LHCN-M2 (cell line): Measurements from ENCODE around the gene NUBPL. TPM values are rescaled to one million over a fixed set of nuclear protein-coding genes. Genes with fewer than 3 reads are reported as not detected.
"Not testable (repeated sequence)": the region's sequence is repeated elsewhere in the genome, so short reads cannot be mapped to it uniquely, and the experiment has no call there.

Experiments used
- DNase-seq: peaks from one replicate; pipeline ENCODE4 v3.0.0-alpha.2; 2012; ENCODE audit warnings: low read depth
- total RNA-seq: library from RNA; depleted of rRNA; stranded (reverse); fragments of >200 nt; gene quantifications from 2 replicates; pipeline ENCODE4 v1.2.3, GENCODE V29; 2014

NUBPL gene
- total RNA-seq, 1 experiment from 2014 or later = 12.0 TPM

GRCh38 chr14:31877255-31877798 lies 316.1 kb downstream of the NUBPL start:
- peak; percentile 53 for DNase-seq

GRCh38 chr14:31879661-31880348 lies 318.6 kb downstream of the NUBPL start:
- DNase-seq = no peak

GRCh38 chr14:31880935-31881334 lies 319.7 kb downstream of the NUBPL start:
- peak; percentile 92 for DNase-seq

GRCh38 chr14:31881531-31882310 lies 320.5 kb downstream of the NUBPL start:
- peak; percentile 58 for DNase-seq

GRCh38 chr14:31884238-31884637 lies 323.0 kb downstream of the NUBPL start:
- no peak for DNase-seq

- DNase-seq = peak; percentile 33
Measured at GRCh38 chr14:31884776-31885379, 323.7 kb downstream of the NUBPL start.

GRCh38 chr14:31886156-31886835 lies 325.1 kb downstream of the NUBPL start:
- no peak for DNase-seq

- no peak for DNase-seq
Measured at GRCh38 chr14:31887929-31888580, 326.9 kb downstream of the NUBPL start.

- DNase-seq = no peak
Measured at GRCh38 chr14:31889297-31889696, 328.1 kb downstream of the NUBPL start.

- DNase-seq = not testable (repeated sequence)
Measured at GRCh38 chr14:31890202-31890601, 329.0 kb downstream of the NUBPL start.

- DNase-seq = no peak
Measured at GRCh38 chr14:31893221-31893757, 332.1 kb downstream of the NUBPL start.

- no peak for DNase-seq
Measured at GRCh38 chr14:31894351-31894750, 333.1 kb downstream of the NUBPL start.

- DNase-seq = peak; percentile 56
Measured at GRCh38 chr14:31895206-31895605, 334.0 kb downstream of the NUBPL start.

- DNase-seq = no peak
Measured at GRCh38 chr14:31895646-31896045, 334.4 kb downstream of the NUBPL start.

GRCh38 chr14:31897581-31898186 lies 336.5 kb downstream of the NUBPL start:
- peak; percentile 40 for DNase-seq

GRCh38 chr14:31898838-31899528 lies 337.8 kb downstream of the NUBPL start:
- peak; percentile 30 for DNase-seq

- DNase-seq = no peak
Measured at GRCh38 chr14:31902002-31902401, 340.8 kb downstream of the NUBPL start.

GRCh38 chr14:31902945-31903646 lies 341.9 kb downstream of the NUBPL start:
- no peak for DNase-seq

GRCh38 chr14:31909977-31910376 lies 348.8 kb downstream of the NUBPL start:
- DNase-seq = no peak
